Hematopoietic multipotent progenitor cell treated with erythropoietin and hydrocortisone succinate and interleukin-3 and kit ligand, for 17 days (in vitro differentiated cells): ENCODE results near the gene SH3TC2.

Experiments
- DNase-seq: peaks from one replicate; pipeline ENCODE4 v3.0.0-alpha.2; 2015; ENCODE audit warnings: low spot score

SH3TC2 gene

GRCh38 chr5:148969291-148969690 is 93.6 kb downstream of the SH3TC2 start:
- DNase-seq: no peak

DNA sequence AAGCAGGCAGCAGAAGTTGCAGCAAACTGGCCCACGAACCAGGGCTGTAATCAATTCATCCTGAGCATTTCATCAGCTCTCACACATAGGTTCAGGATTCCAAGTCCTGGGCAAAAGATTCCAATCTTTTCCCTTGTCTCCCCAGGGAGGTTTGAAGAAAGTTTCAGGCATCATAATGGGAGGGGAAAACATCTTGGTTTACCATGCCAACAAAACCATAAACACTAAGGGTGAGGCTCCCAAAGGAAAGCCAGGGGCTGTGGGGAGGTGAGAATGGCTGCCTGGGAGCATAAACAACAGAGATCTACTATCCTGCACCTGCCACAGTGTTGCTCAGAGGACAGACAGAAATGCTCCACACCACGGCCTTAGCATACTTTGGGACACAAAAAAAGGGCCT is 94.6 kb downstream of the SH3TC2 start:
- no peak for DNase-seq

GRCh38 chr5:148967783-148968182 is 95.1 kb downstream of the SH3TC2 start:
- DNase-seq: no peak

DNA sequence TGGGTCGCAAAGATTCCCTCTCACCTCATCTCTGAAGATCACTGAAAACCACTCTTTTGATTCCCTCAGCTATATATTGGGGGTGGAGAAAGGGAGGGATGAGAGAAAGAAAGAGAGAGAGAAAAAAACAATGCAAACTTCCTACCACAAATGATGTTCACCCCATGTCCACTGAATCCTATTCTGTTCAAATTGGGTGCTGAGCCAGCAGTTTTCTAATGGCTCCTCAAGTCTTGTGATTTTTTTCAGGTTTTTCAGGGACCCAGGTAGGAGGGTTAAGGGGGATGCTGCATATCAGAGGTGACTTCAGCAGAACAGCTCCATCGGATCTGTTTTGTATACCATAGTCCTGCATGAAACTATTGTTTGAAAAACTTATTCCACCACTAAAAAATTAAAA is 95.9 kb downstream of the SH3TC2 start:
- DNase-seq: no peak

- DNase-seq: no peak
Measured at GRCh38 chr5:148966348-148966747, 96.5 kb downstream of the SH3TC2 start.

DNA sequence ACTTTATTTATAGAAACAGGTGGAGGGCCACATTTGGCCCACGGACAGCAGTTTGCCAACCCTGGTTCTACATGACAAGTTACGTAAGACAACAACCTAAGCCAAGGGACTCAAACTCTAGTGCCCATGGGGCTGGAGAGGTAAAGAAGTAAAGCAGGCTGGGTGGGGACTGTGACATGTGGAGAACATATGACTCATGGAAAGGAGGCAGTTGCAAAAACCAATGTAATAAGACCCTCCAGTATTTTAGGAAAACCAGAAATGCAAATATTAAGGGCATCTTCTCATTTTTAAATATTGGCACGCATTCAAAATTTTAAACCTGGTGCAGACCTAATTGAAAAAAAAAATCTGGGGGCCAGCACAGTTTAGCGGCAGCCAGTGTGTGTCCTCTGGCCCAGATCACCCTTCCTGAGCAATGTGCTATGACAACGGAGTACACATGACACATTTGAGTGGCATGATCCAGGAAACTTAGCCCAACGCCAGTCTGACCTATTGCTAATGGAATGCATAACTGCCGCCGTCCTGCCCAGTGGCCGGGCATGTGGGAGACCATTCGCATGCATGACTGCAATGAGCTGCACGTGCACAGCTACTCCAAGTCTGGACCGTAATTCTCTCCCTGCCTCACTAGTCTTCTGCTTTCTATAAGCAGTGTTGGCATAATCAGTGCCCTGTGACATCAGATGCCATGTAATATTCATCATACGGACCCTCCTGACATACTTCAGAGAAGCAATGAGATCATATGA is 97.2 kb downstream of the SH3TC2 start:
- no peak for DNase-seq

- DNase-seq: no peak
Measured at GRCh38 chr5:148963664-148964063, 99.2 kb downstream of the SH3TC2 start.

DNA sequence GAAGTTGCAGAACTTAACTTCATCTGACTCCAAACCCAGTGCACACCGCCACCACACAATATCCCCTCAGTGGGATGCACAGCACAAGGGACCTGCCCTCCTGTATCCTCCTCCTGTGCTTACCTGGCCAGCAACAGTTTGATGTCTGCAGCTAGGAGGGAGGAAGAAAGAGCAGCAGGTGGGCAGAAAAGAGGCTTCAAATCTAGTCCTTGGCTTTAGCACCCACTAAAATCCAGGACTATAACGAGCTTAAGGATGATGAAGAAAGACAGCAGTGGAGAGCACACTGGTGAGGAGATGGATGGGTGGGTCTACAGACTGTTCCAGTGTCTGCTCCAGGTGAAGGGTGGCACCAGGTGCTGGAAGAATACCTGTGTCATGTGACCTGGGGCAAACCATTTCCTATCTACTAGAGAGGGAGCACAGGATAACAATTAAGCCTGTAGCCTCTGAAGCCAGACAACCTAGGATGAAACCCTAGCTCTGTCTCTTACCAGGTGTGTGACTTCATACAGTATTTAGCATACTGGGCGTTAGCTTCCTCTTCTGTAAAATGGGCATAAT is 100.0 kb downstream of the SH3TC2 start:
- DNase-seq: no peak

GRCh38 chr5:148962200-148962550 is 100.7 kb downstream of the SH3TC2 start:
- DNase-seq: no peak

GRCh38 chr5:148961261-148962199 is 101.3 kb downstream of the SH3TC2 start:
- DNase-seq: no peak

- DNase-seq: no peak
Measured at GRCh38 chr5:148960070-148960769, 102.6 kb downstream of the SH3TC2 start.

- DNase-seq: peak; percentile 14
Measured at GRCh38 chr5:148957591-148958202, 105.2 kb downstream of the SH3TC2 start.

DNA sequence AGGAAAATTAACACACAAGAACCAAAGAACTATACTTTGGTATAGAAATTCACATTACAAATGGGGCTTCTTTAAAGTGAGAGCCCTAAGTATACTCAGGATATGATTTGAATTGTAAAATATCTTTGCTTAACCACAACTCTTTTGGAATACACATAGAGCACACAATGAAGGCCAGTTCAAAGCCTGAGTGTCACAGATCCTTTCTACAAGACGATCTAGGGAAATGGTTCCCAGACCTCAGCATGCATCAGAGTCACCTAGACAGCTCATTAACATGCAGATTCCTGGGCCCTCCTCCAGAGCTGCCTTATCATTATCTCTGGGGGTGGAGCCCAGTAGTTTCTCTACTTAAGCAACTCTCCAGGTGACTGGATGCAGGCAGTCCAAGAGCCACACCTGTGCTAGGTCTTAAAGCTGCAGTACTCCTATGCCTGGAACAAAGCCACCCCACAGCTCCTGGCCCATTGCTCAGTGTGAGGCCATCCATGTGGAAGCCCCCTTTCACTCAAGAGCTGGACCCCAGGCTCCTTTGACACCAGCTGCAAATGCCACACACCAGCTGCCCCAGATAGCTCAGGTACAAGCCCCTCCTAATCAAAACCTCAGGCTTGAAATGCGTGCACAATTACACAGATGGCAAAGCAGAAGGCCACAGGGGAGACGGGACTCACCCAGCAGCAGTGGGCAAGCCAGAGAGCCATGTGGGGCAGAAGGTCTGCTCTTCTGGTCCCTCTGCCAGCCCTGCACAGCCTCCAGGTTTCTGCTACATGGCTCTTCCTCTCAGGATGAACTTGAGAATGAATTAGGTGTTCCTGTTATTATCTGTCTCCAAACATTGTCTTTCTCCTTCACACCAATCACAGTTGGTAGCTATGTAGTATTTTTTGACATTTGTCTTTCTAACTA is 106.1 kb downstream of the SH3TC2 start:
- DNase-seq: no peak
